IMR-90 (cell line): ENCODE measurements around the gene RAET1E. TPM values are rescaled to one million over a fixed set of nuclear protein-coding genes. Genes with fewer than 3 reads are reported as not detected.

ENCODE experiments used
- ATAC-seq: fragments of 200-7000 bp; cut with Tn5 transposase; 2 replicates; pipeline ENCODE4 v1.9.1; 2020; ENCODE audit warnings: low read depth, mild to moderate bottlenecking, moderate library complexity
- BruUV-seq: library from RNA; stranded (reverse); fragments of 400-500 nt; replicated peaks from 2 replicates; lab custom pipeline; 2021; lab: Mats Ljungman, UMichigan
- CTCF ChIA-PET: fragments of 300-600 bp; formaldehyde crosslinking; extraction: SDS; loops from one replicate; lab custom pipeline; 2021; ENCODE audit warnings: antibody characterized with exemption; lab: Yijun Ruan, JAX
- POLR2A ChIA-PET: fragments of 300-600 bp; sonication (Branson Sonifier 250); formaldehyde crosslinking; loops from one replicate; lab custom pipeline; 2022; ENCODE audit warnings: antibody characterized with exemption; ENCODE audit not compliant: unreplicated experiment; lab: Charles Lee
- DNase-seq: peaks from one replicate; pipeline ENCODE4 v3.0.0; 2013
- H2AFZ ChIP-seq: replicated peaks from 2 replicates; pipeline ENCODE3; 2013; ENCODE audit warnings: low read length, mild to moderate bottlenecking; ENCODE audit not compliant: poor library complexity
- H2AK5ac ChIP-seq: 2 replicates; pipeline ENCODE4 v1.6.1; 2013; ENCODE audit warnings: low read depth, low read length, inconsistent platforms
- H2AK9ac ChIP-seq: replicated peaks from 2 replicates; pipeline ENCODE3; 2013; ENCODE audit warnings: mild to moderate bottlenecking, low read depth, low read length, moderate library complexity; ENCODE audit not compliant: poor library complexity
- H2BK120ac ChIP-seq: 2 replicates; pipeline ENCODE4 v1.6.1; 2013; ENCODE audit warnings: low read depth, low read length, inconsistent platforms
- H2BK15ac ChIP-seq: 3 replicates; pipeline ENCODE4 v1.6.1; 2013; ENCODE audit warnings: low read depth, low read length, inconsistent platforms
- H2BK20ac ChIP-seq: 2 replicates; pipeline ENCODE4 v1.6.1; 2013; ENCODE audit warnings: low read depth, mild to moderate bottlenecking, inconsistent platforms, low read length, moderate library complexity
- H2BK5ac ChIP-seq: 2 replicates; pipeline ENCODE4 v1.6.1; 2013; ENCODE audit warnings: mild to moderate bottlenecking, low read depth, low read length, inconsistent platforms; ENCODE audit not compliant: poor library complexity, severe bottlenecking
- H3K14ac ChIP-seq: replicated peaks from 2 replicates; pipeline ENCODE4 v1.6.1; 2013; ENCODE audit warnings: low read depth, low read length, inconsistent platforms
- H3K18ac ChIP-seq: 2 replicates; pipeline ENCODE4 v1.6.1; 2013; ENCODE audit warnings: low read depth, low read length, control low read depth
- H3K23ac ChIP-seq: 2 replicates; pipeline ENCODE4 v1.6.1; 2013; ENCODE audit warnings: low read depth, low read length, inconsistent platforms
- H3K27ac ChIP-seq: 2 replicates; pipeline ENCODE4 v1.5.1; 2013; ENCODE audit warnings: mild to moderate bottlenecking, control low read depth, low read length; ENCODE audit not compliant: insufficient read depth
- H3K27me3 ChIP-seq: 2 replicates; pipeline ENCODE4 v1.6.1; 2013; ENCODE audit warnings: low read length; ENCODE audit not compliant: control insufficient read depth, insufficient read depth
- H3K36me3 ChIP-seq: 2 replicates; pipeline ENCODE4 v1.6.1; 2013; ENCODE audit warnings: low read length, mixed read lengths; ENCODE audit not compliant: control insufficient read depth, insufficient read depth
- H3K4ac ChIP-seq: 2 replicates; pipeline ENCODE4 v1.6.1; 2013; ENCODE audit warnings: low read depth, low read length, inconsistent platforms
- H3K4me1 ChIP-seq: 2 replicates; pipeline ENCODE4 v1.6.1; 2013; ENCODE audit warnings: low read length, mixed read lengths; ENCODE audit not compliant: control insufficient read depth, insufficient read depth
- H3K4me2 ChIP-seq: 2 replicates; pipeline ENCODE4 v1.6.1; 2013; ENCODE audit warnings: low read depth, mild to moderate bottlenecking, control low read depth, low read length, moderate library complexity
- H3K4me3 ChIP-seq: 2 replicates; pipeline ENCODE4 v1.5.1; 2013; ENCODE audit warnings: low read depth, mild to moderate bottlenecking, control low read depth, low read length, moderate library complexity; ENCODE audit not compliant: insufficient read depth
- H3K56ac ChIP-seq: 2 replicates; pipeline ENCODE4 v1.6.1; 2013; ENCODE audit warnings: low read length, inconsistent platforms; ENCODE audit not compliant: insufficient read depth; ENCODE audit errors: extremely low read depth
- H3K79me1 ChIP-seq, 2 experiments: 2 replicates each; pipeline ENCODE4 v1.6.1; 2013; ENCODE audit warnings: low read length in 2 of 2, inconsistent platforms in 1 of 2, low read depth in 1 of 2
- H3K9ac ChIP-seq: 2 replicates; pipeline ENCODE4 v1.6.1; 2013; ENCODE audit warnings: low read depth, low read length, control low read depth
- H3K9me1 ChIP-seq: 2 replicates; pipeline ENCODE4 v1.6.1; 2013; ENCODE audit warnings: low read length, inconsistent platforms; ENCODE audit not compliant: insufficient read depth
- H3K9me3 ChIP-seq: 2 replicates; pipeline ENCODE4 v1.6.1; 2013; ENCODE audit warnings: low read length; ENCODE audit not compliant: control insufficient read depth, insufficient read depth
- H4K20me1 ChIP-seq: 2 replicates; pipeline ENCODE4 v1.6.1; 2013; ENCODE audit warnings: low read length, inconsistent platforms; ENCODE audit not compliant: insufficient read depth
- H4K5ac ChIP-seq: 2 replicates; pipeline ENCODE4 v1.6.1; 2013; ENCODE audit warnings: mild to moderate bottlenecking, low read depth, low read length, control low read depth
- H4K8ac ChIP-seq, 2 experiments: 2 replicates each; pipeline ENCODE4 v1.6.1; 2013; ENCODE audit warnings: low read depth in 2 of 2, low read length in 2 of 2, control low read depth in 1 of 2, inconsistent platforms in 1 of 2
- H4K91ac ChIP-seq: 2 replicates; pipeline ENCODE4 v1.6.1; 2013; ENCODE audit warnings: low read depth, low read length, inconsistent platforms; ENCODE audit not compliant: insufficient read depth
- BHLHE40 ChIP-seq: fragments of 150-350 bp; IDR thresholded peaks from 2 replicates; pipeline ENCODE4 v1.6.1; 2016; ENCODE audit warnings: mild to moderate bottlenecking, low read depth, low read length
- CEBPB ChIP-seq: IDR thresholded peaks from 2 replicates; pipeline ENCODE4 v1.6.1; 2012; ENCODE audit warnings: low read depth, low read length, improper control_type of control experiment
- CHD1 ChIP-seq: IDR thresholded peaks from 2 replicates; pipeline ENCODE4 v1.6.1; 2012; ENCODE audit warnings: low read depth, low read length, improper control_type of control experiment
- CTCF ChIP-seq: conservative IDR thresholded peaks from 2 replicates; pipeline ENCODE4 v1.5.1; 2012; ENCODE audit warnings: mild to moderate bottlenecking, low read depth, low read length, improper control_type of control experiment
- ELK1 ChIP-seq: fragments of 150-350 bp; IDR thresholded peaks from 2 replicates; pipeline ENCODE4 v1.6.1; 2016; ENCODE audit warnings: low read depth, mild to moderate bottlenecking, low read length, moderate library complexity, borderline replicate concordance
- FOS ChIP-seq: fragments of 150-350 bp; IDR thresholded peaks from 2 replicates; pipeline ENCODE4 v1.6.1; 2016; ENCODE audit warnings: low read depth, low read length
- MAFK ChIP-seq: IDR thresholded peaks from 2 replicates; pipeline ENCODE4 v1.6.1; 2012; ENCODE audit warnings: low read depth, low read length, improper control_type of control experiment
- MXI1 ChIP-seq: IDR thresholded peaks from 2 replicates; pipeline ENCODE4 v1.6.1; 2012; ENCODE audit warnings: low read depth, mild to moderate bottlenecking, low read length, moderate library complexity, borderline replicate concordance
- NFE2L2 ChIP-seq: fragments of 150-350 bp; IDR thresholded peaks from 2 replicates; pipeline ENCODE4 v1.6.1; 2016; ENCODE audit warnings: low read depth, mild to moderate bottlenecking, low read length
- POLR2A ChIP-seq: IDR thresholded peaks from 2 replicates; pipeline ENCODE4 v1.6.1; 2012; ENCODE audit warnings: mild to moderate bottlenecking, low read depth, low read length
- RAD21 ChIP-seq: IDR thresholded peaks from 2 replicates; pipeline ENCODE4 v1.6.1; 2012; ENCODE audit warnings: low read length, improper control_type of control experiment
- RCOR1 ChIP-seq: IDR thresholded peaks from 2 replicates; pipeline ENCODE4 v1.6.1; 2012; ENCODE audit warnings: mild to moderate bottlenecking, low read length, improper control_type of control experiment; ENCODE audit not compliant: insufficient replicate concordance
- RFX5 ChIP-seq: IDR thresholded peaks from 2 replicates; pipeline ENCODE4 v1.8.0; 2012; ENCODE audit warnings: low read depth, mild to moderate bottlenecking, low read length, moderate library complexity
- SMC3 ChIP-seq: fragments of 150-350 bp; IDR thresholded peaks from 2 replicates; pipeline ENCODE4 v1.6.1; 2016; ENCODE audit warnings: low read depth, mild to moderate bottlenecking, antibody characterized with exemption, low read length, moderate library complexity
- USF2 ChIP-seq: fragments of 150-350 bp; IDR thresholded peaks from 2 replicates; pipeline ENCODE4 v1.6.1; 2017; ENCODE audit warnings: mild to moderate bottlenecking, antibody characterized with exemption, low read length, low read depth
- WGBS, 2 experiments: methylation state at CpG; one replicate each; pipeline versions ENCODE4 v1.1.5 to v1.1.7; 2013; ENCODE audit warnings: missing lambda C conversion rate in 2 of 2; ENCODE audit not compliant: insufficient read length in 1 of 2; ENCODE audit errors: extremely low coverage in 2 of 2; 5-methylcytosine and 5-hydroxymethylcytosine counted together
- dilution Hi-C: fragments of 300-500 bp; cut with HindIII; formaldehyde crosslinking; loops from one replicate; pipeline ENCODE4 v1.14.3; 2018; ENCODE audit warnings: low sequenced_read_pairs; ENCODE audit not compliant: unreplicated experiment
- in situ Hi-C: fragments of 300-500 bp; cut with MboI; formaldehyde crosslinking; loops from 3 replicates; pipeline ENCODE4 v1.14.3; 2019; ENCODE audit warnings: low sequenced_read_pairs, inconsistent platforms, mixed read lengths
- intact Hi-C: fragments of 100-400 bp; cut with micrococcal nuclease; formaldehyde crosslinking; loops from 2 replicates; pipeline ENCODE4 v1.10.0; 2022
- polyA plus RNA-seq, 3 experiments: library from polyadenylated mRNA; depleted of rRNA; stranded (reverse); fragments of >200 nt; gene quantifications; 2 replicates each; pipeline ENCODE4 v1.2.3, GENCODE V29; 2012; ENCODE audit warnings: low replicate concordance in 1 of 3
- total RNA-seq: library from RNA; depleted of rRNA; stranded (reverse); fragments of >200 nt; gene quantifications from 2 replicates; pipeline ENCODE4 v1.2.3, GENCODE V29; 2012

RAET1E gene
- total and polyA plus RNA-seq, 2 of the 4 experiments (the other 2 are of a cell fraction) = not detected

GRCh38 chr6:149924206-149924932 lies 26.5 kb upstream of the RAET1E start:
- Histone ChIP-seq H3K27ac (no peak overlapping the region), H3K27me3 (peaks cover 5% of the 10 kb centered on the region), H3K36me3 (no peaks in the 10 kb centered on the region), H4K91ac (no peak overlapping the region), H3K56ac (no peak overlapping the region), H3K4me2 (no peak overlapping the region), H3K9me3 (no peaks in the 10 kb centered on the region), H2BK15ac (no peak overlapping the region), H2AK5ac (peak overlapping the region; percentile 39; the same call in 1 of the 2 replicates), H2BK5ac (no peak overlapping the region), H3K4ac (no peak overlapping the region), H3K9ac (no peak overlapping the region), H2AFZ (no peak overlapping the region), H2BK120ac (no peak overlapping the region), H3K4me1 (peaks cover 2% of the 10 kb centered on the region; the same call in 1 of the 2 replicates), H3K23ac (no peak overlapping the region), H3K14ac (no peak overlapping the region), H3K4me3 (no peak overlapping the region), H3K9me1 (no peaks in the 10 kb centered on the region), H4K5ac (no peak overlapping the region), H3K18ac (no peak overlapping the region), H4K8ac (no peak overlapping the region), H3K79me1 (no peaks in the 10 kb centered on the region), H4K20me1 (no peaks in the 10 kb centered on the region), H2AK9ac (no peak overlapping the region), H2BK20ac (no peak overlapping the region)
- in situ Hi-C loops (loop anchor here (5.0 to 10.0 kb wide), 4 partner anchors 57 to 380 kb away; partner anchors contain the start of gene PPIL4), dilution Hi-C loops (no loop called here), intact Hi-C loops (no loop called here)
- ATAC-seq = no peak
- ChIA-PET POLR2A (no interaction called here), CTCF (interaction anchor here (1.4 kb wide), 1 partner anchor 90 kb away, joined by 4 read pairs; no protein-coding TSS in a partner anchor)
- no TSS peak for BruUV-seq
- no CpG with 5 or more reads among the region's 9 CpGs for WGBS, 2 experiments
- DNase-seq = no peak
- TF ChIP-seq RCOR1 (no peak), SMC3 (no peak), RFX5 (no peak), CTCF (no peak), MXI1 (no peak), POLR2A (no peak), CEBPB (no peak), BHLHE40 (no peak), USF2 (no peak), MAFK (no peak), CHD1 (no peak), ELK1 (no peak), NFE2L2 (no peak), RAD21 (no peak), FOS (no peak)
